A673 (cell line): ENCODE results near the gene FBXL13.

ENCODE experiments used
- CTCF ChIP-seq: fragments of 300-800, 200-600 bp; sonication (generic); conservative IDR thresholded peaks from 2 replicates; pipeline ENCODE4 v1.5.1; 2017; ENCODE audit warnings: low read depth, mild to moderate bottlenecking, antibody characterized with exemption, low read length, moderate library complexity, mixed read lengths
- EZH2 ChIP-seq: fragments of 200-600 bp; sonication (generic); IDR thresholded peaks from 2 replicates; pipeline ENCODE4 v1.6.1; 2017; ENCODE audit warnings: borderline replicate concordance, low read depth, mild to moderate bottlenecking, mixed read lengths, antibody characterized with exemption, low read length; ENCODE audit not compliant: poor library complexity, severe bottlenecking

- TF ChIP-seq CTCF (no peak), EZH2 (no peak)
Observed at GRCh38 chr7:102996957-102997356, 77.6 kb downstream of the FBXL13 start.
